Mucosa of descending colon (tissue), 3 donors: ENCODE measurements around the gene FUT3. TPM values are rescaled to one million over a fixed set of nuclear protein-coding genes. Genes with fewer than 3 reads are reported as not detected.

Experiments used
- ATAC-seq: fragments of 200-7000 bp; cut with Tn5 transposase; one replicate; pipeline ENCODE4 v1.9.1; 2020; ENCODE audit warnings: mild to moderate bottlenecking, moderate library complexity
- DNase-seq, 3 donors: peaks; one replicate each; pipeline ENCODE4 v3.0.0-alpha.2; 2020
- H3K36me3 ChIP-seq: fragments of 200-600 bp; one replicate; pipeline ENCODE4 v1.8.0; 2021; ENCODE audit warnings: low read depth, mild to moderate bottlenecking
- H3K4me1 ChIP-seq: fragments of 200-600 bp; one replicate; pipeline ENCODE4 v1.8.0; 2021; ENCODE audit warnings: low read depth, mild to moderate bottlenecking
- H3K4me3 ChIP-seq: fragments of 200-600 bp; one replicate; pipeline ENCODE4 v1.8.0; 2021; ENCODE audit warnings: mild to moderate bottlenecking
- H3K9me3 ChIP-seq: fragments of 200-600 bp; one replicate; pipeline ENCODE4 v1.8.0; 2021; ENCODE audit warnings: mild to moderate bottlenecking
- CTCF ChIP-seq: fragments of 200-600 bp; IDR thresholded peaks from one replicate; pipeline ENCODE4 v1.8.0; 2022; ENCODE audit warnings: antibody characterized with exemption, mild to moderate bottlenecking
- intact Hi-C, 2 donors: fragments of 100-400 bp; cut with DNase I in 1 of 2; cut with micrococcal nuclease in 1 of 2; formaldehyde crosslinking; loops; one replicate each; pipeline versions ENCODE4 v1.11.0 to v1.11.1; 2022; cut with DNase I, micrococcal nuclease
- total RNA-seq, 3 donors: library from RNA; stranded (reverse); fragmentation: NEBNext Ultra II Directional in 2 of 3; extraction: Animal tissue kit (Norgen Biotek cat#: 25700) in 2 of 3; gene quantifications; one replicate each; pipeline versions ENCODE4 v1.2.1 to v1.2.4, GENCODE V29; 2021 to 2023
- donor health status: DM: no; HTN: no; CAD: no; lungs with moderate emphysema.
- donor health status: DM: no; HTN: no; CAD: no.
- donor health status: DM: no; HTN: yes; CAD: no.

The FUT3 gene
- total RNA-seq, 3 donors from 2014 or later: 128 to 276 (median 215) TPM

DNA sequence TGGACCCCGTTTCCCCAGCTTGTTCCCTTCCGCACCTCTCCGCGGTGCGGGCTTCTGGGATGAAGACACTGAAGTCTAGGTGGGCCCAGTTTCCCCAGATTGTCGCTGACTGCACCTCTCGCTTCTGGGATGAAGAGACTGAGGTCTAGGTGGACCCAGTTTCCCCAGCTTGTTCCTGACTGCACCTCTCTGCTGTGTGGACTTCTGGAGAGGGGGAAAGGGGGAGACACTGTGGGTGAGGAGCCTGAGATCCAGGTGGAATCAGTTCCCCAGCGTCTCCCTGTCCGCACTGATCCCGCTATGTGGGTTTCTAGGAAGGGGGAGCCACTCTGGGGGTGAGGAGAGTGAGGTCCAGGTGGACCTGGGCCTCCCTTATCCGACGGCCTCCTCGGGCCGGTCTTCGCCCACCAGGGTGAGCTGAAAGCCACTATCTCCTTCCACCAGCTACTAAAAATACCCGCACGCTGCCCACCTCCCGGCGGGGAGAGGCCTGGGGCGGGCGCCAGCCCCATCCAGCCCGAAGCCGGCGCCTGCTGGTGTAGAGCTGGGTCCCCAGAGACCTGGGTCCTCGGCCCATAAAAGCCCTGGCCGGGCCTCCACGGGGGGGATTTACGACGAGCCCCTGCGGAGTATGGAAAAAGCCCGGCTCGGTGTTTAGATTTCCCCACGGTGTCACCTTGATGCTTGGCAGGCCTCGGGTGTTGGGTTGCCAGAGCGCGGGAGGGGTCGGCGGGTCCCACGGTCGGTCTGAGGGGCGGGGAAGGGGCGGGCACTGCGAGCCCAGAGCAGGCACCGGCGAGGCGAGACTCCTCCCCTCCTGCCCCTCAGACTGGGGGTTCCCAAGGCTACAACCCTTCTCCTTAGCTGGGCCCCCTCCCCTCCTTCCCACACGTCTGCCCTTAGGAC is 22.3 kb downstream of the FUT3 start:
- intact Hi-C loops: no loop called here
- Histone ChIP-seq H3K36me3 (no peaks in the 10 kb centered on the region), H3K4me1 (peaks cover 19% of the 10 kb centered on the region), H3K9me3 (no peaks in the 10 kb centered on the region), H3K4me3 (no peak overlapping the region)
- DNase-seq (peak in 1 of 3 donors; percentile 61), ATAC-seq (no peak)
- TF ChIP-seq CTCF: no peak

DNA sequence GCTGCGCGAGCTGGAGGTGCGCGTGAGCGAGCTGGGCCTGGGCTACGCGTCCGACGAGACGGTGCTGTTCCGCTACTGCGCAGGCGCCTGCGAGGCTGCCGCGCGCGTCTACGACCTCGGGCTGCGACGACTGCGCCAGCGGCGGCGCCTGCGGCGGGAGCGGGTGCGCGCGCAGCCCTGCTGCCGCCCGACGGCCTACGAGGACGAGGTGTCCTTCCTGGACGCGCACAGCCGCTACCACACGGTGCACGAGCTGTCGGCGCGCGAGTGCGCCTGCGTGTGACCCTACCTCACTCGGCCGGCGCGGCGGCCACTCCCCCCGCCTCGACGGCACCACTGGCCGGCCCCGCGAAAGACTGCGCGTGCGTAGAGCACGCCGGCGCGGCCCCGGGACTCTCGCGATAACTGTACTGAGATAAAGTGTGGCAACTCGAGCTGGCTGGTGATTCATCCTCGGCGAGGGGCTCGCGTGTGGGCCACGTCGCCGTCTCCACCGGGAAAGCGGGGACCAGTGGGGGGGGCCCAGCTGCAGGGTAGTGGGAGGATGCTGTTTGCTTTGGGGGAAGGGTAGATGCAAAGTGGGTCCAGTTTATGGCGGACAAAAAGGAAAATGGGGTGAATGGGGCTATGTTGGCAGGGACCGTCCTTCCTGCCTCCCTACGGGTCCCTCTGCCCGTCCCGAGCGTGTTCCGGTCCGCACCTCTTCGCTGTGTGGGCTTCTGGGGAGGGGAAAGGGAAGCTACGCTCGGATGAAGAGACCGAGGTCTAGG is 23.2 kb downstream of the FUT3 start:
- intact Hi-C loops: no loop called here

GRCh38 chr19:5827342-5827890 is 23.8 kb downstream of the FUT3 start:
- no peak for ATAC-seq
- intact Hi-C loops: no loop called here
- no peak for TF ChIP-seq CTCF
- peaks cover 19% of the 10 kb centered on the region for H3K4me1 ChIP-seq
- no peaks in the 10 kb centered on the region for H3K9me3 ChIP-seq
- H3K36me3 ChIP-seq: no peaks in the 10 kb centered on the region
- H3K4me3 ChIP-seq: no peak overlapping the region
- peak in 1 of 3 donors; percentile 53 for DNase-seq

More for the DNA sequence above, 23.2 kb downstream of the FUT3 start:
- Histone ChIP-seq H3K9me3 (no peaks in the 10 kb centered on the region), H3K36me3 (no peaks in the 10 kb centered on the region), H3K4me3 (no peak overlapping the region), H3K4me1 (peaks cover 19% of the 10 kb centered on the region)
- DNase-seq: peak; percentile 94 to 96 (median 95)
- peak; percentile 85 for ATAC-seq
- no peak for TF ChIP-seq CTCF

DNA sequence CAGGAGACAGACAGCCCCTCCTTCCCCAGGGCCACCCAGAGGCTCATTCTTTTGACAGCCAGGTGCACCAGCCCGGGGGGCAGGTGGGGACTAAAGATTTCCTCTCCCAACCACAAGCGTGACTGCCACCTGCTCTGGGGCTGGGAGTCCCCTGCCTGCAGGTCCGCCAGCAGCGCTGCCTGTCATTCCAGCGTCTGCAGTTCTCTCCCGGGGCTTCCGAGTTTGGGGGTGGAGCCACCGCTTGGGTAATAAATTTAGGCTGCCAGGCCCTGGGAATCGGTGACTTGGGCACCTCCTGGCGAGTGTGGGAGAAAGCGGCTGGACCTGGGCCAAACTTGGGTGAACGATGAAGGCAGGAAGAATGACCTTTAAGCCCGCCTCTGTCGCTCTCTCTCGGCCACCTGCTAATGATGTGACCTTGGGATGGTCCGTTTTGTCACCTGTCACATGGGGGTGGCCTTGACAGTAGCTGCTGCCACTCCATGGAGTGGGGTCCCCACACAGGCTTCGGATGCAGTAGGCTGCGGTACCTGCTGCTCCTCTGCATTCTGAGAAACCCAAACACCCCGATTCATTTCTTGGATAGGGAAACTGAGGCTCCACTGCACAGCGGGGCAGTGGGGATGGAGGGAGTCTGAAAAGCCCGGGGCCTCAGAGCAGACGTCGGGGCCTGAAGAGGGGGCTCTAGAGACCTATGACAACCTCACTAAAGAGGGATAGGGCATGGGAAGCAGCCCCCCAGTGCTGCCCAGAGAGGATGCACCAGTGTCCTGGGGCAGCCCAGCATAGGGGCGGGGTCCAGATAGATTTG is 24.5 kb downstream of the FUT3 start:
- DNase-seq (peak; percentile 85 to 91 (median 89)), ATAC-seq (peak; percentile 49)
- H3K36me3 ChIP-seq: no peaks in the 10 kb centered on the region
- no peaks in the 10 kb centered on the region for H3K9me3 ChIP-seq
- H3K4me1 ChIP-seq: peaks cover 19% of the 10 kb centered on the region
- intact Hi-C loops: no loop called here
- H3K4me3 ChIP-seq: no peak overlapping the region
- no peak for TF ChIP-seq CTCF

DNA sequence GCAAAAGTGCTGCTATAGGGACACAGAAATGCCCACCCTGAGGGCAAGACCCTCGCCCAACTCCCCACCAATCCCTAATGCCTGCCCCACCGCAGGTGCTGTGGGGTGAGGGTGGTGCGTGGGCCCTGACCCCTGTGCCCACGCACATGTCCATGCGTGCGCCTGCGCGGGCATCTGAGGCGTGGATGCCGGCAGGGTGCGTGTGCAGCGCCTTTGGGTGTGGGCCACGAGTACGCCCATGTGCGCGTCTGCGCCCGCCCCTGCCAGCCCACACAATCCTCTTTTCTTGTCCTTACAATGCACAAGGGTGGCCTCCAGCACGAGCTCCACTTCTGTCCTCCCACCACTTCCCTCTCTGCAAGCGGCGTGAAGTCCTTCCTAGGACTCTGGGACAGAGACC is 26.1 kb downstream of the FUT3 start:
- no peak for TF ChIP-seq CTCF
- no peak for DNase-seq
- Histone ChIP-seq H3K36me3 (no peaks in the 10 kb centered on the region), H3K9me3 (no peaks in the 10 kb centered on the region), H3K4me3 (no peak overlapping the region), H3K4me1 (peaks cover 19% of the 10 kb centered on the region)
- no peak for ATAC-seq
- intact Hi-C loops: no loop called here
